SK-N-SH treated with all-trans-retinoic acid at 6 μM for 48 hours (cell line): ENCODE results near the gene ARAP1.

ENCODE experiments used
- ATAC-seq: fragments of 200-7000 bp; cut with Tn5 transposase; 3 replicates; pipeline ENCODE4 v1.9.1; 2020; ENCODE audit warnings: mild to moderate bottlenecking, moderate library complexity
- ARNTL ChIP-seq: fragments of 450-650 bp; formaldehyde crosslinking; IDR thresholded peaks from 2 replicates; pipeline ENCODE4 v1.5.0; 2020; ENCODE audit warnings: low read depth, mild to moderate bottlenecking, moderate library complexity, borderline replicate concordance
- ESRRG ChIP-seq: fragments of 250-450 bp; sonication (Bioruptor Pico); IDR thresholded peaks from 2 replicates; pipeline ENCODE4 v1.6.1; 2021; ENCODE audit warnings: mild to moderate bottlenecking
- GLIS3 ChIP-seq: fragments of 250-450 bp; sonication (Bioruptor Pico); IDR thresholded peaks from 2 replicates; pipeline ENCODE4 v1.5.0; 2020; ENCODE audit warnings: mild to moderate bottlenecking, moderate library complexity
- ISL1 ChIP-seq: fragments of 250-450 bp; sonication (Bioruptor Pico); IDR thresholded peaks from 2 replicates; pipeline ENCODE4 v2.1.2; 2022; ENCODE audit warnings: mild to moderate bottlenecking, moderate library complexity
- PPARA ChIP-seq: fragments of 250-450 bp; sonication (Bioruptor Pico); IDR thresholded peaks from 2 replicates; pipeline ENCODE4 v1.5.0; 2020; ENCODE audit warnings: mild to moderate bottlenecking, borderline replicate concordance
- RARB ChIP-seq: fragments of 250-450 bp; sonication (Bioruptor Pico); IDR thresholded peaks from 2 replicates; pipeline ENCODE4 v1.8.0; 2021; ENCODE audit warnings: mild to moderate bottlenecking, moderate library complexity
- SNAI2 ChIP-seq: fragments of 250-450 bp; sonication (Bioruptor Pico); IDR thresholded peaks from 2 replicates; pipeline ENCODE4 v1.5.0; 2020; ENCODE audit warnings: mild to moderate bottlenecking, moderate library complexity
- TCF4 ChIP-seq: fragments of 250-450 bp; sonication (Bioruptor Pico); IDR thresholded peaks from 2 replicates; pipeline ENCODE4 v1.8.0; 2021; ENCODE audit warnings: mild to moderate bottlenecking, moderate library complexity, borderline replicate concordance
- TOX ChIP-seq: fragments of 250-450 bp; sonication (Bioruptor Pico); IDR thresholded peaks from 2 replicates; pipeline ENCODE4 v1.8.0; 2021; ENCODE audit warnings: mild to moderate bottlenecking, moderate library complexity, borderline replicate concordance
- ZC3H10 ChIP-seq: fragments of 250-450 bp; sonication (Bioruptor Pico); IDR thresholded peaks from 2 replicates; pipeline ENCODE4 v1.5.1; 2021; ENCODE audit warnings: mild to moderate bottlenecking, moderate library complexity
- ZFP3 ChIP-seq: fragments of 250-450 bp; sonication (Bioruptor Pico); IDR thresholded peaks from 2 replicates; pipeline ENCODE4 v1.5.0; 2020; ENCODE audit warnings: mild to moderate bottlenecking, moderate library complexity
- ZFP30 ChIP-seq: fragments of 450-650 bp; formaldehyde crosslinking; IDR thresholded peaks from 2 replicates; pipeline ENCODE4 v1.5.0; 2022; ENCODE audit warnings: mild to moderate bottlenecking, moderate library complexity
- ZNF565 ChIP-seq: fragments of 450-650 bp; formaldehyde crosslinking; conservative IDR thresholded peaks from 2 replicates; pipeline ENCODE4 v1.5.0; 2020; ENCODE audit warnings: low read depth, mild to moderate bottlenecking, moderate library complexity
- ZNF70 ChIP-seq: fragments of 450-650 bp; formaldehyde crosslinking; IDR thresholded peaks from 2 replicates; pipeline ENCODE4 v1.5.0; 2020; ENCODE audit warnings: mild to moderate bottlenecking, moderate library complexity
- ZNF8 ChIP-seq: fragments of 450-650 bp; formaldehyde crosslinking; IDR thresholded peaks from 2 replicates; pipeline ENCODE4 v1.5.0; 2020; ENCODE audit warnings: mild to moderate bottlenecking, moderate library complexity
- TF ChIP-seq, protein P1 (sequence below): fragments of 250-450 bp; sonication (Bioruptor Pico); IDR thresholded peaks from 2 replicates; pipeline ENCODE4 v1.8.0; 2020; ENCODE audit warnings: mild to moderate bottlenecking, moderate library complexity, borderline replicate concordance
- TF ChIP-seq, protein P2 (sequence below): fragments of 250-450 bp; sonication (Bioruptor Pico); IDR thresholded peaks from 2 replicates; pipeline ENCODE4 v1.8.0; 2021; ENCODE audit warnings: low read depth, mild to moderate bottlenecking, moderate library complexity, borderline replicate concordance
- TF ChIP-seq, protein P3 (sequence below): fragments of 250-450 bp; sonication (Bioruptor Pico); IDR thresholded peaks from 2 replicates; pipeline ENCODE4 v1.5.0; 2020; ENCODE audit warnings: mild to moderate bottlenecking, moderate library complexity
- TF ChIP-seq, protein P4 (sequence below): fragments of 250-450 bp; sonication (Bioruptor Pico); IDR thresholded peaks from 2 replicates; pipeline ENCODE4 v1.5.1; 2020; ENCODE audit warnings: low read depth, mild to moderate bottlenecking, moderate library complexity
- TF ChIP-seq, protein P5 (sequence below): fragments of 250-450 bp; sonication (Bioruptor Pico); IDR thresholded peaks from 2 replicates; pipeline ENCODE4 v1.5.1; 2021; ENCODE audit warnings: mild to moderate bottlenecking, moderate library complexity

The ARAP1 gene

DNA sequence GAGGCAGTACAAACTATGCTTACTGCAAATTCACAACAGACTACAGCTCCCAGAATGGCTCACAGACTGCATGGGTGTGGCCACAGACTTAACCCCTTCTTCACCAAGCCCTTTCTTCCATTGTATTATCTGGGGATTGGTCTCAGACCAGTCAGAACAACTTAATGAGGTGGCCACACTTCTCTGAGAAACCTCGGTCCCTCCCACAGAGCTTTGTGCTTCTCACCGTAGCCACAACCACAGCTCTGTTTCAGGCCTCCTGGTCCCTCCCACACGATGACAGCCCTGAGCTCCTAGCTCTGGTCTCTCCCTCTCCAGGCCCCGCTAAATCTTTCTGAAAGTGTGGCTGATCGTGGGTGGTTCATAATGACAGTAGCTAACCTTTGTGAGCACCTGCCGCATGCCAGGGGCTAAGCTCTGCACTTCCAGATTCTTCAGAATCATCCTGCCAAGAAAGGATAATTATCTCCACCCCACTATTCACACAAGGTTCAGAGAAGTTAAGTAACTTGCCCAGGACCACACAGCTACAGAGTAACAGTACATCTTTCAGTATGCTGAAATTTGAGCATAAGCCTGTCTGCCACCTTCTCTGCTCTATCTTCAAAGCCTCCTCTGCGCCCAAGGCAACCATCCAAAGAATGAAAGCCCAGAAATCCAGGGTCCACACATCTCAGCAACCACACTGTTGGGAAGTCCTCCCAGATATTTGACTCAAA, 83.4 kb downstream of the ARAP1 start (continued):
- TF ChIP-seq, protein P1, sequence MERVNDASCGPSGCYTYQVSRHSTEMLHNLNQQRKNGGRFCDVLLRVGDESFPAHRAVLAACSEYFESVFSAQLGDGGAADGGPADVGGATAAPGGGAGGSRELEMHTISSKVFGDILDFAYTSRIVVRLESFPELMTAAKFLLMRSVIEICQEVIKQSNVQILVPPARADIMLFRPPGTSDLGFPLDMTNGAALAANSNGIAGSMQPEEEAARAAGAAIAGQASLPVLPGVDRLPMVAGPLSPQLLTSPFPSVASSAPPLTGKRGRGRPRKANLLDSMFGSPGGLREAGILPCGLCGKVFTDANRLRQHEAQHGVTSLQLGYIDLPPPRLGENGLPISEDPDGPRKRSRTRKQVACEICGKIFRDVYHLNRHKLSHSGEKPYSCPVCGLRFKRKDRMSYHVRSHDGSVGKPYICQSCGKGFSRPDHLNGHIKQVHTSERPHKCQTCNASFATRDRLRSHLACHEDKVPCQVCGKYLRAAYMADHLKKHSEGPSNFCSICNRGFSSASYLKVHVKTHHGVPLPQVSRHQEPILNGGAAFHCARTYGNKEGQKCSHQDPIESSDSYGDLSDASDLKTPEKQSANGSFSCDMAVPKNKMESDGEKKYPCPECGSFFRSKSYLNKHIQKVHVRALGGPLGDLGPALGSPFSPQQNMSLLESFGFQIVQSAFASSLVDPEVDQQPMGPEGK (CRISPR knock-in tag): no peak

DNA sequence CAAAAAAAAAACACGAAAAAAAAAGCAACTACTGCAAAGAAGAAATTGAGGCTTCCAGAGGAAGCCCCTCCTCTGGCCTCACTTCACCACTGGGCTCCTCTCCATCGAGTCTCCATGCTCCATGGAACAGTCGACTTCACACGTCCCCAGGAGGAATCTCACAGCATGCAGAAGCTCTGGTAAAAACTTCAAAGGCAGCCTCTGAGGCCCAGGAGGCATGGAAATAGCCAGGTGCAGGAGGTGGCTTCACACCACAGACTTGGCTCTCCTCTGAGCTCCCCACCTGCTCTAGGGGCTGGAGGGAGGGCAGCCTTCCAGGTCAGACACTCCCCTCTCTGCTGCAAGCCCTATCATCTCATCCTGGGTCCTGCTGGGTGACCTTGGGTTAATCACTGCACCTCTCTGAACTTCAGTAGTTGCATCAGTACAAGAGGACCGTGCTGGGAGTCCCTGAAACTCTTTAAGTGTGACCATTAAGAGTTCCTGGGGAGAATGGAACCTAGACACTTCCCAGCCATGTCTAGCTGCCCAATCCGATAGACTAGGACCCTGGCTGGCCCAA, 86.2 kb downstream of the ARAP1 start:
- no peak for ATAC-seq
- TF ChIP-seq ZNF565 (no peak), ESRRG (CRISPR knock-in tag) (no peak), ZFP30 (CRISPR knock-in tag) (no peak), SNAI2 (CRISPR knock-in tag) (no peak), ZNF70 (no peak), ARNTL (no peak), ISL1 (no peak), GLIS3 (CRISPR knock-in tag) (no peak), ZNF8 (CRISPR knock-in tag) (no peak), RARB (CRISPR knock-in tag) (no peak), TCF4 (CRISPR knock-in tag) (no peak), TOX (CRISPR knock-in tag) (no peak), PPARA (CRISPR knock-in tag) (no peak), ZFP3 (CRISPR knock-in tag) (no peak), ZC3H10 (CRISPR knock-in tag) (no peak)
- TF ChIP-seq, protein P2, sequence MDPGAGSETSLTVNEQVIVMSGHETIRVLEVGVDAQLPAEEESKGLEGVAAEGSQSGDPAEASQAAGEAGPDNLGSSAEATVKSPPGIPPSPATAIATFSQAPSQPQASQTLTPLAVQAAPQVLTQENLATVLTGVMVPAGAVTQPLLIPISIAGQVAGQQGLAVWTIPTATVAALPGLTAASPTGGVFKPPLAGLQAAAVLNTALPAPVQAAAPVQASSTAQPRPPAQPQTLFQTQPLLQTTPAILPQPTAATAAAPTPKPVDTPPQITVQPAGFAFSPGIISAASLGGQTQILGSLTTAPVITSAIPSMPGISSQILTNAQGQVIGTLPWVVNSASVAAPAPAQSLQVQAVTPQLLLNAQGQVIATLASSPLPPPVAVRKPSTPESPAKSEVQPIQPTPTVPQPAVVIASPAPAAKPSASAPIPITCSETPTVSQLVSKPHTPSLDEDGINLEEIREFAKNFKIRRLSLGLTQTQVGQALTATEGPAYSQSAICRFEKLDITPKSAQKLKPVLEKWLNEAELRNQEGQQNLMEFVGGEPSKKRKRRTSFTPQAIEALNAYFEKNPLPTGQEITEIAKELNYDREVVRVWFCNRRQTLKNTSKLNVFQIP (CRISPR knock-in tag): no peak
- TF ChIP-seq, protein P3, sequence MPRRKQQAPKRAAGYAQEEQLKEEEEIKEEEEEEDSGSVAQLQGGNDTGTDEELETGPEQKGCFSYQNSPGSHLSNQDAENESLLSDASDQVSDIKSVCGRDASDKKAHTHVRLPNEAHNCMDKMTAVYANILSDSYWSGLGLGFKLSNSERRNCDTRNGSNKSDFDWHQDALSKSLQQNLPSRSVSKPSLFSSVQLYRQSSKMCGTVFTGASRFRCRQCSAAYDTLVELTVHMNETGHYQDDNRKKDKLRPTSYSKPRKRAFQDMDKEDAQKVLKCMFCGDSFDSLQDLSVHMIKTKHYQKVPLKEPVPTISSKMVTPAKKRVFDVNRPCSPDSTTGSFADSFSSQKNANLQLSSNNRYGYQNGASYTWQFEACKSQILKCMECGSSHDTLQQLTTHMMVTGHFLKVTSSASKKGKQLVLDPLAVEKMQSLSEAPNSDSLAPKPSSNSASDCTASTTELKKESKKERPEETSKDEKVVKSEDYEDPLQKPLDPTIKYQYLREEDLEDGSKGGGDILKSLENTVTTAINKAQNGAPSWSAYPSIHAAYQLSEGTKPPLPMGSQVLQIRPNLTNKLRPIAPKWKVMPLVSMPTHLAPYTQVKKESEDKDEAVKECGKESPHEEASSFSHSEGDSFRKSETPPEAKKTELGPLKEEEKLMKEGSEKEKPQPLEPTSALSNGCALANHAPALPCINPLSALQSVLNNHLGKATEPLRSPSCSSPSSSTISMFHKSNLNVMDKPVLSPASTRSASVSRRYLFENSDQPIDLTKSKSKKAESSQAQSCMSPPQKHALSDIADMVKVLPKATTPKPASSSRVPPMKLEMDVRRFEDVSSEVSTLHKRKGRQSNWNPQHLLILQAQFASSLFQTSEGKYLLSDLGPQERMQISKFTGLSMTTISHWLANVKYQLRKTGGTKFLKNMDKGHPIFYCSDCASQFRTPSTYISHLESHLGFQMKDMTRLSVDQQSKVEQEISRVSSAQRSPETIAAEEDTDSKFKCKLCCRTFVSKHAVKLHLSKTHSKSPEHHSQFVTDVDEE: no peak
- TF ChIP-seq, protein P4, sequence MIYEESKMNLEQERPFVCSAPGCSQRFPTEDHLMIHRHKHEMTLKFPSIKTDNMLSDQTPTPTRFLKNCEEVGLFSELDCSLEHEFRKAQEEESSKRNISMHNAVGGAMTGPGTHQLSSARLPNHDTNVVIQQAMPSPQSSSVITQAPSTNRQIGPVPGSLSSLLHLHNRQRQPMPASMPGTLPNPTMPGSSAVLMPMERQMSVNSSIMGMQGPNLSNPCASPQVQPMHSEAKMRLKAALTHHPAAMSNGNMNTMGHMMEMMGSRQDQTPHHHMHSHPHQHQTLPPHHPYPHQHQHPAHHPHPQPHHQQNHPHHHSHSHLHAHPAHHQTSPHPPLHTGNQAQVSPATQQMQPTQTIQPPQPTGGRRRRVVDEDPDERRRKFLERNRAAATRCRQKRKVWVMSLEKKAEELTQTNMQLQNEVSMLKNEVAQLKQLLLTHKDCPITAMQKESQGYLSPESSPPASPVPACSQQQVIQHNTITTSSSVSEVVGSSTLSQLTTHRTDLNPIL (CRISPR knock-in tag): no peak
- TF ChIP-seq, protein P5, sequence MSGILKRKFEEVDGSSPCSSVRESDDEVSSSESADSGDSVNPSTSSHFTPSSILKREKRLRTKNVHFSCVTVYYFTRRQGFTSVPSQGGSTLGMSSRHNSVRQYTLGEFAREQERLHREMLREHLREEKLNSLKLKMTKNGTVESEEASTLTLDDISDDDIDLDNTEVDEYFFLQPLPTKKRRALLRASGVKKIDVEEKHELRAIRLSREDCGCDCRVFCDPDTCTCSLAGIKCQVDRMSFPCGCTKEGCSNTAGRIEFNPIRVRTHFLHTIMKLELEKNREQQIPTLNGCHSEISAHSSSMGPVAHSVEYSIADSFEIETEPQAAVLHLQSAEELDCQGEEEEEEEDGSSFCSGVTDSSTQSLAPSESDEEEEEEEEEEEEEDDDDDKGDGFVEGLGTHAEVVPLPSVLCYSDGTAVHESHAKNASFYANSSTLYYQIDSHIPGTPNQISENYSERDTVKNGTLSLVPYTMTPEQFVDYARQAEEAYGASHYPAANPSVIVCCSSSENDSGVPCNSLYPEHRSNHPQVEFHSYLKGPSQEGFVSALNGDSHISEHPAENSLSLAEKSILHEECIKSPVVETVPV (CRISPR knock-in tag): no peak
- TF ChIP-seq, protein P1 (CRISPR knock-in tag): no peak
